GM12864 (cell line): ENCODE measurements around the gene NHSL2.

Experiments
- DNase-seq: peaks from one replicate; pipeline ENCODE4 v3.0.0-alpha.2; 2011; ENCODE audit warnings: low read depth
- H3K4me3 ChIP-seq: 2 replicates; pipeline ENCODE4 v1.5.1; 2011; ENCODE audit warnings: mild to moderate bottlenecking, low read depth, low read length, control low read depth
- TF ChIP-seq, protein P1 (sequence below): IDR thresholded peaks from 2 replicates; pipeline ENCODE4 v1.5.1; 2011; ENCODE audit warnings: low read depth, mild to moderate bottlenecking, moderate library complexity, low read length, control low read depth, inconsistent platforms; ENCODE audit errors: missing control alignments

The NHSL2 gene

DNA sequence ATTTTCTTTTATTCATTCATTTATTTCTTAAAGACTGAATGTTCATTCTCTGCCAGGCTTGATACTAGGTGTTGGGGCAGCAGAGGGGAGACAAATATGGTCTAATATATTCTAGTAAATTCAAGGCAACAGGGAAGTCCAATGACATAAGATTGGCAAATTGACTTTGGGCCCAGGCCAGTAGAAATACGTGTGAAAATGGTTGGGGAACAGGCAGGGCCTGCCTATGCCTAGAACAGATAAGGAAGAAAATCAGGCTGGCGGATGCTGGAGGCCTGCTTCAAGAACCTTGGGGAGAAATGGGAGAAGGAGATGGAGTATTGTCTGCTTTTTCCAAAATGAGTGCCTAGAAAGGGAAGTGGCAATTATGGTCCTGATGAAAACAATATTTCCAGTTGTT is 112.4 kb downstream of the NHSL2 start:
- no peak overlapping the region for H3K4me3 ChIP-seq
- DNase-seq, result no peak
- TF ChIP-seq, protein P1, sequence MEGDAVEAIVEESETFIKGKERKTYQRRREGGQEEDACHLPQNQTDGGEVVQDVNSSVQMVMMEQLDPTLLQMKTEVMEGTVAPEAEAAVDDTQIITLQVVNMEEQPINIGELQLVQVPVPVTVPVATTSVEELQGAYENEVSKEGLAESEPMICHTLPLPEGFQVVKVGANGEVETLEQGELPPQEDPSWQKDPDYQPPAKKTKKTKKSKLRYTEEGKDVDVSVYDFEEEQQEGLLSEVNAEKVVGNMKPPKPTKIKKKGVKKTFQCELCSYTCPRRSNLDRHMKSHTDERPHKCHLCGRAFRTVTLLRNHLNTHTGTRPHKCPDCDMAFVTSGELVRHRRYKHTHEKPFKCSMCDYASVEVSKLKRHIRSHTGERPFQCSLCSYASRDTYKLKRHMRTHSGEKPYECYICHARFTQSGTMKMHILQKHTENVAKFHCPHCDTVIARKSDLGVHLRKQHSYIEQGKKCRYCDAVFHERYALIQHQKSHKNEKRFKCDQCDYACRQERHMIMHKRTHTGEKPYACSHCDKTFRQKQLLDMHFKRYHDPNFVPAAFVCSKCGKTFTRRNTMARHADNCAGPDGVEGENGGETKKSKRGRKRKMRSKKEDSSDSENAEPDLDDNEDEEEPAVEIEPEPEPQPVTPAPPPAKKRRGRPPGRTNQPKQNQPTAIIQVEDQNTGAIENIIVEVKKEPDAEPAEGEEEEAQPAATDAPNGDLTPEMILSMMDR, result no peak

DNA sequence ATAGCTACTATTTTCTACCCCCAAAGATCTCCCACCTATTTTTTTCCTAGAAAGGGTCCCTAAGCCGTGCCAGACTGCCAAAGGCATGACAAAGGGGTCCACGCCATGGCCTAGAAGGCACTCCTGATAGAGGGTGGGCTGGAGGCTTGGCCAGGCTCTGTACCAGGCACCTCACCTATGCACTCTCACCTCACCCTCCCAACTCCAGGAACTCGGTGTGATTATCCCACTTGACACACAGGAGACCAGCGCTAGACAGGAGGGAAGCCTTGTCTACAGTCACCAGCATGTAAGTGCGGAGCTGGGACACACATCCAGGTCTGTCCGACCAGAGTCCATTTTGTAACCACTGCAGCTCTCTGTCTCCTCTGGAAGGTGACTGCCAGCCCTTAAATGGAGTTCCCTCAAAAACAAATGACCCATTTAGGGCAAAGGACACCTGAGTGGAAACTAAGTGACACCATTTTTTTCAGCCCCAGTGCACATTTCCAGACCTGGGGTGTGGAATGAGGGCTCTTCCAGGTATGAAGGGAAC is 114.7 kb downstream of the NHSL2 start:
- TF ChIP-seq, protein P1, result no peak
- no peak for DNase-seq
- no peak overlapping the region for H3K4me3 ChIP-seq

DNA sequence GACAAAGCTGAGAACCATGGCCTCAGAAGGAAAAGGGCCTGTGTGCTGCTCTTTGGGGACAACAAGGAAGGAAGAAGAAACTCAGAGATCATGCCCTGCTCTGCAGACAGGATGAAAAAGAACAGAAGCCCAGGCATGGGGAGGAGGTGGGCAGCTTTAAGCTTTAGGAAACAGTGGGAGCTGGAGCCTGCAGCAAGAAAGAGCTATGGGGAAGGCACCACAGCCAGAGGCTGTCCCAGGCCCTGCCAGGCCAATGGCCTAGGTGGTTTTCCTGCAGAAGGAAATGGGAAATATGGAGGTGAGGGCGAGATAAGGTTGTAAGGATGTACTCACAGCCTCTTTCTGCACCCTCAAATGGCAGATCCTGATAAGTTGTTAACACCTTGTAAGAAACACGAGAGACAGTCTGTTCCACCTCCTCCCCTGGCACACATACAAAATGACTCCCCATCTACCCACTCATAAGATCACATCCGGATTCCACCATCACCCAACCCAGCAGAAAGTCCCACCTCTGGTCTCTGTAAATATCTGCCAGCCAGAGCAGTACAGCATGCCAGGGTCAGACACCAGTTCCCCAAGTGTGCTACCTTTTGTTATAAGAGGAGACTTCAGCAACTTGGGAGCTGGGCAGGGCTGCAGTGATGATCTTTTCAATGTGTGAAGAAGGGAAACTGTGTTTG is 115.8 kb downstream of the NHSL2 start:
- TF ChIP-seq, protein P1, result no peak
- H3K4me3 ChIP-seq, result no peak overlapping the region
- no peak for DNase-seq

DNA sequence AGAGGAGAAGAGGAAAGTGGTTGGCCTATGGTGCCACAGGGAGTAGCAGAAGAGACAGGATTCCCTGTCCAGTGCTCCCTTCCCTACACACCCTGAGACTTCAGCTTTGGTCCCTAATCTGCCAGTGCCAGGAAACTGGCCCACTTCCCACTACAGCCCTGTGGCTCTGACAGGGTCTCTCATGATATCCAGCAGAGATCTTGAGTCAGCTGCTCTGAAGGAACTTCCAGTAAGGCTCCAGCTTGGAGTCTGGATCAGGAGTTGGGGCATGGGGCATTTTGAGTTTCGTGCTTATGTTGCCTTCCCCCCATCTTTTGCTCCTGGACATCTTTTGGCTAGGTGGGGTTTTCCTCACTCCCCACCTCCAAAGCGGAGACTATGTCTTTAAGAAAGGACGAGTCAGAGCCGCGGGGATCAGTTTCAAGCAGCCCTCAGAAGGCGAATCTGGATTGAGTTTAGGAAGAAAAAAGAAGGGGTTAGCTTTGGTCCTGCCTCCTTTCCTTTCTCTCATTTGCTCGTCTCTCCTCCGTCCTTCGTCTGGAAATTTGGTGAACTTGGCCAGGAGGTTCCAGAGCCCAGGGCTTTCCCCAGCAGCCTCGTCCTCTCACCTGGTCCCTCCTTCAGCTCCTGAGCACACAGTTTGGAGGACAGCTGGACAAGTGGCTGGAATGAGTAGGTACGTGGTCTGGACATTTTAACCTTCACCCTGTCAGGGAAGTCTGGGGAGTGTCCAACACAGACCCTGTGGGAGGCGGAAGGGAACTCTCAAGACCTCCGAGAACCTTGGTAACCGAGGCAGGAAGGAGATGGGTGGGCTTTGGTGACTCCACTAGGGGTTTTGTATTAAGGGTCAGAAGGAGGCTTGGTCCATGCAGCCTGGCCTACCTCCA is 116.6 kb downstream of the NHSL2 start:
- H3K4me3 ChIP-seq, result no peak overlapping the region
- no peak for DNase-seq
- TF ChIP-seq, protein P1, result no peak

DNA sequence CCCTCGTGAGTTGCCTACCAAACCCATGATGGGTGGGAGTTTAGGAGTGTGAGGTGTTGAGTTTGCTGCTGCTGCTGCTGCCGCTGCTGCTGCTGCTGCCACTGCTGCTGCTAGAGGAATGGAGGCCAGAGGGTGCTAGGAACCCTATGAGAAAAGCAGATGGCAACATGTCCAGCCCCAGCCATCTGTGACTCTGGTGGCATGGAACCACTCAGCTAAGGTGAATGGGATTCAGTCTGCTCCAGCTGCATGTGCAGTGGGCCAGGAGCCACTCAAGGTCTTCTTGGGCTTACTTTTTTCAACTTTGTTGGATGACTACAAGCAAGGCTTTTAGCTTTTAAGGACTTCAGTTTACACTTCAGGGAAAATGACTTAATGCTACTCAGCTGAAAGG is 117.3 kb downstream of the NHSL2 start:
- TF ChIP-seq, protein P1, result no peak
- H3K4me3 ChIP-seq, result no peak overlapping the region
- DNase-seq, result no peak

DNA sequence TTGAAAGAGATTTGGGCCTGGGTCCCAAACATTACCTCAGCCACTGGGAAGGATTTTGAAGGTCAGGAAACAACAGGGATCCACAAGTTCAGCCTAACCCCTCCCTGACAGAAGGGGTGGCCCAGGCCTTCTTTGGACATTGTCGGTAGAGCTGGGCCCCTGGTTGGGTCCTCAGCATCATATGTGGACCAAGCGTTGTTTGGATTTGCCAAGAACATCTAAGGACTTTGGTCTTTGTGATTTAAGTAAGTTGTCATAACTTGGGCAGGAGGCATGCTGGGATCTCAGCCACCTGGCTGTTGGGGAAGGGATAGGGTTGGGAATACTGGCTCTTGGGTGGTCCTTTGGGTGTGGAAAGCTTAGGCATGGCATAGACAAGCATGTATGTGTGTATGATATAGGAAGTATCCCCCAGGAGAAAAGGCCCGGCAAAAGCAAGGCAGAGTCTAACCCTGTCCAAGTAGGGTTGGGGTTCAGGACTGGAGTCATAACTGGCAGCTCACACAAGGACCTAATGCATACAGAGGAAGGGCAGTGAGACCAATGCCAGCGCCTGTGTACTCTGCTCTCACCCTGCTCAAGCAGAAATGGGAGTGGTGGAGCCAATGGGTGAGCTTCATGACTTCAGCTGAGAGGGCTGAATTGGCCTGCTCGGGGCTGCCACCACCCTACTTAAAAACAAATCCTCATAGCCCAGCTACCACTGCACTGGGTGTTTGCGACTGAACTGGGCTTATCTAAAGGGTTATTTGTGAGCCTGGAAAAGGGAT is 118.2 kb downstream of the NHSL2 start:
- H3K4me3 ChIP-seq, result no peak overlapping the region
- TF ChIP-seq, protein P1, result no peak
- no peak for DNase-seq
